Calu3 (cell line): Measurements from ENCODE around the gene FUT2. TPM values are rescaled to one million over a fixed set of nuclear protein-coding genes. Genes with fewer than 3 reads are reported as not detected.

Experiments
- BruUV-seq: library from RNA; stranded (reverse); fragments of 400-500 nt; replicated peaks from 2 replicates; lab custom pipeline; 2021; lab: Mats Ljungman, UMichigan
- CTCF ChIA-PET: fragments of 300-600 bp; sonication (Branson Sonifier 250); formaldehyde crosslinking; loops from one replicate; lab custom pipeline; 2022; ENCODE audit warnings: antibody characterized with exemption; lab: Charles Lee
- DNase-seq: peaks from one replicate; pipeline ENCODE4 v3.0.0; 2022
- H3K27ac Mint-ChIP-seq: one replicate; pipeline ENCODE4 v1.8.0; 2022; ENCODE audit warnings: mixed read lengths; ENCODE audit not compliant: unreplicated experiment
- H3K27me3 Mint-ChIP-seq: one replicate; pipeline ENCODE4 v1.8.0; 2022; ENCODE audit warnings: mixed read lengths; ENCODE audit not compliant: unreplicated experiment
- H3K36me3 Mint-ChIP-seq: one replicate; pipeline ENCODE4 v1.8.0; 2022; ENCODE audit warnings: mild to moderate bottlenecking, moderate library complexity, mixed read lengths; ENCODE audit not compliant: insufficient read depth, unreplicated experiment
- H3K4me1 Mint-ChIP-seq: one replicate; pipeline ENCODE4 v1.8.0; 2022; ENCODE audit warnings: mild to moderate bottlenecking, low read depth, mixed read lengths; ENCODE audit not compliant: unreplicated experiment
- H3K4me3 Mint-ChIP-seq: one replicate; pipeline ENCODE4 v1.8.0; 2022; ENCODE audit warnings: mild to moderate bottlenecking, low read depth, moderate library complexity, mixed read lengths; ENCODE audit not compliant: unreplicated experiment
- H3K9me3 Mint-ChIP-seq: one replicate; pipeline ENCODE4 v1.8.0; 2022; ENCODE audit warnings: low read depth, mixed read lengths; ENCODE audit not compliant: unreplicated experiment
- CTCF ChIP-seq: fragments of 200-600 bp; IDR thresholded peaks from one replicate; pipeline ENCODE4 v1.8.0; 2022; ENCODE audit warnings: antibody characterized with exemption; ENCODE audit not compliant: unreplicated experiment
- intact Hi-C: fragments of 100-400 bp; cut with micrococcal nuclease; formaldehyde crosslinking; loops from one replicate; pipeline ENCODE4 v1.10.0; 2022; ENCODE audit not compliant: unreplicated experiment
- total RNA-seq: library from RNA; stranded (reverse); gene quantifications from 2 replicates; pipeline ENCODE4 v1.2.3, GENCODE V29; 2022

Gene FUT2
- total RNA-seq, 1 experiment from 2014 or later: 10.4 TPM

- no peak within 1 kb of the TSS for H3K4me3 Mint-ChIP-seq
These were observed 22.8 kb upstream of the FUT2 start, which contains the start of gene NTN5 for GRCh38 chr19:48672994-48673393. Gene NTN5 (minus strand): TSS chr19:48673017. CDS start chr19:48670986, 2,031 bp downstream.

GRCh38 chr19:48673436-48674100 lies 22.2 kb upstream of the FUT2 start:
- H3K27ac Mint-ChIP-seq: peak overlapping the region; percentile 17
- H3K27me3 Mint-ChIP-seq: no peaks in the 10 kb centered on the region
- intact Hi-C loops: no loop called here
- TF ChIP-seq CTCF: no peak
- H3K36me3 Mint-ChIP-seq: peaks cover 5% of the 10 kb centered on the region
- peaks cover 25% of the 10 kb centered on the region for H3K4me1 Mint-ChIP-seq
- H3K4me3 Mint-ChIP-seq: no peak overlapping the region
- CTCF ChIA-PET: no interaction called here
- no TSS peak for BruUV-seq
- H3K9me3 Mint-ChIP-seq: peaks cover 6% of the 10 kb centered on the region
- no peak for DNase-seq

More at GRCh38 chr19:48672994-48673393, 22.8 kb upstream of the FUT2 start, which contains the start of gene NTN5:
- no peak for DNase-seq
- no peak for TF ChIP-seq CTCF
- Mint-ChIP-seq H3K9me3 (peaks cover 6% of the 10 kb centered on the region), H3K27ac (peak within 1 kb of the TSS; percentile 17), H3K4me1 (peaks cover 20% of the 10 kb centered on the region), H3K36me3 (peaks cover 5% of the 10 kb centered on the region), H3K27me3 (no peaks in the 10 kb centered on the region)
- no TSS peak for BruUV-seq
- CTCF ChIA-PET: no interaction called here
- intact Hi-C loops: no loop called here

GRCh38 chr19:48674216-48674809 lies 21.5 kb upstream of the FUT2 start:
- BruUV-seq: no TSS peak
- Mint-ChIP-seq H3K27ac (no peak overlapping the region), H3K27me3 (no peaks in the 10 kb centered on the region), H3K36me3 (peaks cover 5% of the 10 kb centered on the region), H3K4me1 (peaks cover 25% of the 10 kb centered on the region), H3K9me3 (peaks cover 6% of the 10 kb centered on the region), H3K4me3 (no peak overlapping the region)
- TF ChIP-seq CTCF: no peak
- CTCF ChIA-PET: interaction anchor here (1.3 to 2.7 kb wide), 4 partner anchors 28 to 110 kb away, joined by 3 to 15 read pairs (median 8); partner anchors contain the start of gene CA11
- DNase-seq: no peak
- intact Hi-C loops: no loop called here

- H3K27me3 Mint-ChIP-seq: no peaks in the 10 kb centered on the region
- intact Hi-C loops: loop anchor here (5.0 kb wide), 1 partner anchor 62 kb away; no protein-coding TSS in a partner anchor
- H3K27ac Mint-ChIP-seq: no peak overlapping the region
- H3K36me3 Mint-ChIP-seq: peaks cover 5% of the 10 kb centered on the region
- H3K4me1 Mint-ChIP-seq: peaks cover 25% of the 10 kb centered on the region
- CTCF ChIA-PET: interaction anchor here (0.6 to 2.7 kb wide), 10 partner anchors 18 to 574 kb away, joined by 3 to 15 read pairs (median 4); partner anchors contain the start of genes CA11 and FUT2
- BruUV-seq: no TSS peak
- DNase-seq: peak; percentile 87
- no peaks in the 10 kb centered on the region for H3K9me3 Mint-ChIP-seq
- no peak overlapping the region for H3K4me3 Mint-ChIP-seq
- TF ChIP-seq CTCF: peak; percentile 85
These were observed 20.6 kb upstream of the FUT2 start for GRCh38 chr19:48674921-48675824.
